Right atrium auricular region (tissue), 2 donors: ENCODE measurements around the gene PLCH1. TPM values are rescaled to one million over a fixed set of nuclear protein-coding genes. Genes with fewer than 3 reads are reported as not detected.

Experiments used
- DNase-seq: peaks from one replicate; pipeline ENCODE4 v3.0.0-alpha.2; 2019; ENCODE audit warnings: low spot score
- H3K27ac ChIP-seq, 2 donors: fragments of 200-600 bp; sonication (generic); 1 replicate in 1 of 2; 2 replicates in 1 of 2; pipeline ENCODE4 v1.5.1; 2016 to 2019
- H3K27me3 ChIP-seq, 2 donors: fragments of 200-600 bp; sonication (generic); one replicate each; pipeline versions ENCODE4 v1.5.1 to v1.6.0; 2017 to 2019
- H3K36me3 ChIP-seq: fragments of 200-600 bp; sonication (generic); one replicate; pipeline ENCODE4 v1.5.1; 2016
- H3K4me1 ChIP-seq, 2 donors: fragments of 200-600 bp; sonication (generic); one replicate each; pipeline versions ENCODE4 v1.5.1 to v1.6.0; 2017 to 2019
- H3K4me3 ChIP-seq, 2 donors: fragments of 200-600 bp; sonication (generic); 1 replicate in 1 of 2; 2 replicates in 1 of 2; pipeline ENCODE4 v1.5.1; 2017 to 2019; ENCODE audit warnings: mild to moderate bottlenecking in 1 of 2, moderate library complexity in 1 of 2
- H3K9me3 ChIP-seq, 2 donors: fragments of 200-600 bp; sonication (generic); one replicate each; pipeline ENCODE4 v1.5.1; 2019
- total RNA-seq, 2 donors: library from RNA; depleted of rRNA; stranded (reverse); fragments of >200 nt; gene quantifications; one replicate each; pipeline ENCODE4 v1.1.0, GENCODE V29; 2016
- TF ChIP-seq, protein P1 (sequence below), 2 donors: fragments of 200-600 bp; sonication (generic); IDR thresholded peaks; one replicate each; pipeline ENCODE4 v1.5.1; 2019; ENCODE audit warnings: antibody characterized with exemption in 2 of 2

PLCH1 gene
- total RNA-seq, 2 donors from 2014 or later = 1.4 to 1.5 TPM

DNA sequence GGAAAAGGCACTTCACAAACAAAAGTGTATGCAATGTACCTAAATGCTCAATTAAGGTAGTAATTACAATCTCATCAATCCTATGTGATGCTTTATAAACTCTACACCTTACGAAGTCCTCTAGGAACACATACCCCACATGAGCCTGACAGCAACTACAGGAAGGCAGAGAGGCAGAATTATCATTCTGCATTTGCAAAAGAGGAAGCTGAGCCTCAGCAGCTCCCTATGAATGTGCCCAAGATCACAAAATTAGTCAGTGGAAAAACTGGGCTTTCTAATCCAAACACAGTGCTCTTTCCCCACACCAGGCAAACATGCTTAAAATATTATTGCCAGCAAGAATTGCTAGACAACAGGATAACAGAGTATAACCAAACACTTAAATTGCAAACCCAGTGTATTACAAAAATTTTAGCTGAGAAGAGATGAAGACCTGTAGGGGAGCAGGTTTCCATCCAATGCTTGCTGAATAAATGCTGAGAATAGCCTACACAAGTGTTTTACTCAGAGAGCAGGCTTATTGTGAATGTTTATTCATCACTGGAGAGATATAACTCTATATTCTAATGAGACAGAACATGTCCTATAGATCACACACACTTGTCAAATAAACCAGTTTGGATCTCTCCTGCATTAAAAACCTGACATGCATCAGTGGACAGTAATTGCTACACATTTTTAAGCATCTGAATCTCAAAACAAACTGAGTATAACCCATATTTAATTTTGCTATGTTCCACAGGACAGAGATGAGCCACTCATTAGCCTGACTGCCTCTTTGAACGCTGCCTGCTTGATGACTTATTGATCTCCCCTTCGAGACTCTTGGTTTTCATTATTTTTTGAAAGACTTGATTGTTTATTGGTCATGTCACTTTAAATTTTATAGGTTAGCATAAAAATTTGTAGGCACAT, 62.2 kb downstream of the PLCH1 start:
- no peak for DNase-seq
- Histone ChIP-seq H3K27me3 (no peaks in the 10 kb centered on the region), H3K4me1 (no peaks in the 10 kb centered on the region), H3K36me3 (no peaks in the 10 kb centered on the region), H3K9me3 (no peaks in the 10 kb centered on the region), H3K27ac (no peak overlapping the region), H3K4me3 (no peak overlapping the region)
- TF ChIP-seq, protein P1, sequence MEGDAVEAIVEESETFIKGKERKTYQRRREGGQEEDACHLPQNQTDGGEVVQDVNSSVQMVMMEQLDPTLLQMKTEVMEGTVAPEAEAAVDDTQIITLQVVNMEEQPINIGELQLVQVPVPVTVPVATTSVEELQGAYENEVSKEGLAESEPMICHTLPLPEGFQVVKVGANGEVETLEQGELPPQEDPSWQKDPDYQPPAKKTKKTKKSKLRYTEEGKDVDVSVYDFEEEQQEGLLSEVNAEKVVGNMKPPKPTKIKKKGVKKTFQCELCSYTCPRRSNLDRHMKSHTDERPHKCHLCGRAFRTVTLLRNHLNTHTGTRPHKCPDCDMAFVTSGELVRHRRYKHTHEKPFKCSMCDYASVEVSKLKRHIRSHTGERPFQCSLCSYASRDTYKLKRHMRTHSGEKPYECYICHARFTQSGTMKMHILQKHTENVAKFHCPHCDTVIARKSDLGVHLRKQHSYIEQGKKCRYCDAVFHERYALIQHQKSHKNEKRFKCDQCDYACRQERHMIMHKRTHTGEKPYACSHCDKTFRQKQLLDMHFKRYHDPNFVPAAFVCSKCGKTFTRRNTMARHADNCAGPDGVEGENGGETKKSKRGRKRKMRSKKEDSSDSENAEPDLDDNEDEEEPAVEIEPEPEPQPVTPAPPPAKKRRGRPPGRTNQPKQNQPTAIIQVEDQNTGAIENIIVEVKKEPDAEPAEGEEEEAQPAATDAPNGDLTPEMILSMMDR (IDR thresholded peaks at IDR 0.05) = no peak

DNA sequence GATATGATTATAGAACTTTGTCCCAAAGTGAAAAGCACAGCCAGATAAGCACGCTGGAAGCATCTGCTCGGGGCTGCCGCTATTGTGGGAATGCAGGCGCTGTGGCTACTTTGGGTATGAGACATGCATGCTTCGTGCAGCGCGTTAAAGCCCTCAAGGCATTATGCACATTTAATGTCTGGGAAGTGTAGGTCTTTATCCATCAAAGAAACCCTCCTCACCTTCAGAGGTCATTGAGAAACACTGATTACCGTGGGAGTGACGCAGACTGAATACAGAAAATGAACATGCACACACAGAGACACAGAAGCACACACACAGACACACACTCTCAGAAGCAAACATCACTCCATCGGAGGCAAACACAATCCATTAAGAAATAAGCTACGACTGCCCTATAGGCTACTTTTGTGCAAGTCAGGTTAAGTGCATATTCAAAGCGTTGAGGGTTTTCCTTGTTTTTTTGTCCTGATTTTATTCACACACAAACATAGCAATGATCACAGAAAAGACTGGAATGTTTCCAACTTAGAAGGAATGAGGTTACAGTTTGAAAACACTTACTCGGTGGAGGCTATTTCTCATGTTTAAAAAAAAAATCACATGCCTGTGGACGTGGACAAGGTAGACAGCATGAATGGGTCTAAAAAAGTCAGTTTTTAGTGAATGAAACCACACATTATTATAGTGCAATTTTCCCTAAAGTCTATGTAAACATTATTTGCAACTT, 68.5 kb downstream of the PLCH1 start:
- H3K27ac ChIP-seq = peak overlapping the region in 1 of 2 donors; percentile 36
- H3K4me3 ChIP-seq = peak overlapping the region; percentile 29 to 37
- H3K4me1 ChIP-seq = no peaks in the 10 kb centered on the region
- peak; percentile 59 for DNase-seq
- no peaks in the 10 kb centered on the region for H3K36me3 ChIP-seq
- TF ChIP-seq, protein P1 (IDR thresholded peaks at IDR 0.05) = no peak
- H3K9me3 ChIP-seq = no peaks in the 10 kb centered on the region
- no peaks in the 10 kb centered on the region for H3K27me3 ChIP-seq

DNA sequence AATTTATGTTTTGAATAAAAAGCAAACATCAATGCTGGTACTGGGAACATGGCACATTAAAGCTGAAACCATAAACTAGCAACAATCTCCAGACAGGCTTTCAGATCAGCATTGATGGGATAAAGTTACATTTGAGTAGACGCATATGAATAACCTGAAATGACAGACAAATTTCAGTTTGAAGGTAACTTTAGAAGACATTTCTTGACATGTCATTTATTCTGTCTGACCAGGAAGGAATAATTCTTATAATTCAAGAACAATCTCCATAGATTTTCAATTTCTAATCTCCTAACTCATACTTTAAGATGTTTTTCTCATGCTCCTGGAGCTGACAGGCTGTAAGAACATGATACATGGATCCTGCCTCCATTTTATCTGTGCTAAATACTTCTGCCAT, 69.8 kb downstream of the PLCH1 start:
- TF ChIP-seq, protein P1 (IDR thresholded peaks at IDR 0.05) = no peak

DNA sequence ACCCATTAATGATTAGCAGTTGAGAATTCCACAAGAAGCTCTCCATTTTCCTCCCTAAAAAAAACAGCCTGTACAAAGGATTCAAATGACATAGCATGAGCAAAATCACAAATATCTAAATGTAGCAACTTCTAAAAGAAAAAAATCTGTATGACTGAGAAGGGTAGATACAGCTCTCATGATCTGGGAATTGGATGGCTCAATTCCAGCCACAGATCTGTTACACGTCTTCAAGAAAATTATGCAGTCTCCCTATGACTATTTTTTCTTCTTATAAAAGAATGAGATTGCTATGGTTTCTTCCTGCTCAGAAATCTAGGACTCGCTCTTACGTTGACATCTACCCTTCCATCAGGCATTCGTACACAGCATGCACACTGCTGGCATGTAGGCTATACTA, 71.5 kb downstream of the PLCH1 start:
- DNase-seq = no peak
- Histone ChIP-seq H3K9me3 (no peaks in the 10 kb centered on the region), H3K27me3 (no peaks in the 10 kb centered on the region), H3K36me3 (no peaks in the 10 kb centered on the region), H3K4me1 (no peaks in the 10 kb centered on the region), H3K4me3 (no peak overlapping the region), H3K27ac (no peak overlapping the region)
- TF ChIP-seq, protein P1 (IDR thresholded peaks at IDR 0.05) = no peak

More for the DNA sequence above, 69.8 kb downstream of the PLCH1 start:
- Histone ChIP-seq H3K27me3 (no peaks in the 10 kb centered on the region), H3K4me1 (no peaks in the 10 kb centered on the region), H3K9me3 (no peaks in the 10 kb centered on the region), H3K27ac (peak overlapping the region in 1 of 2 donors; percentile 24), H3K4me3 (no peak overlapping the region), H3K36me3 (no peaks in the 10 kb centered on the region)
- no peak for DNase-seq

DNA sequence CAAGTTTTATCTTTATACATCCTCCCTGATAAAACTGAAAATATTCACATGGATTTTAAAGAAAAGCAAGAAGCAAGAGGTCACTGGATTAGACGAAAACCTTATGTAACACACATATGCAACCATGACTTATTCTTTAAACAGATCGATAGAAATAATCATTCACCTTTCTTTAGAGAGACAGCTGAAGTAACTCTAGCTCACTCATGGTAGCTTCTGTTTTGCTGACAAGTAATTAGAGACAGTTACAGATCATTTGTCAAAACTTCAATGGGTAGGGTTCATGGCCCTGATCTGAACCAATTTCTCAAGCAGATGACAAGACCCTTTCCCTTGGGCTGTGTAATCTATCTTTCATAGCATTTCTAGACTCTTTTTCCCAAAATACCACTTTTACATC, 74.5 kb downstream of the PLCH1 start:
- DNase-seq = no peak
- no peaks in the 10 kb centered on the region for H3K9me3 ChIP-seq
- TF ChIP-seq, protein P1 (IDR thresholded peaks at IDR 0.05) = no peak
- no peaks in the 10 kb centered on the region for H3K36me3 ChIP-seq
- no peaks in the 10 kb centered on the region for H3K27me3 ChIP-seq
- H3K4me3 ChIP-seq = no peak overlapping the region
- no peak overlapping the region for H3K27ac ChIP-seq
- no peaks in the 10 kb centered on the region for H3K4me1 ChIP-seq
